K562 (cell line): Measurements from ENCODE around the gene DNAJB2. TPM values are rescaled to one million over a fixed set of nuclear protein-coding genes. Genes with fewer than 3 reads are reported as not detected.

ENCODE experiments used
- ATAC-seq: fragments of 200-7000 bp; cut with Tn5 transposase; 3 replicates; pipeline ENCODE4 v1.9.1; 2020; ENCODE audit warnings: moderate library complexity
- BruUV-seq: library from RNA; stranded (reverse); fragments of 400-500 nt; replicated peaks from 2 replicates; lab custom pipeline; 2021; lab: Mats Ljungman, UMichigan
- CTCF ChIA-PET: fragments of 300-600 bp; formaldehyde crosslinking; extraction: SDS; loops from one replicate; lab custom pipeline; 2021; ENCODE audit warnings: low intra/inter-chr PET ratio; lab: Yijun Ruan, JAX
- POLR2A ChIA-PET: fragments of 300-600, 350-650 bp; sonication (Branson Sonifier 250); formaldehyde crosslinking; extraction: SDS; loops from one replicate; lab custom pipeline; 2021; ENCODE audit warnings: antibody characterized with exemption, inconsistent platforms; lab: Yijun Ruan, JAX
- DNase-seq, 4 experiments: peaks; one replicate each; pipeline versions ENCODE4 v3.0.0 to v3.0.0-alpha.2; 2011 to 2018; ENCODE audit warnings: low spot score in 3 of 4, mixed read lengths in 3 of 4; ENCODE audit errors: extremely low read depth in 1 of 4
- FAIRE-seq: peaks from 2 replicates; lab custom pipeline; 2011; peaks lifted over from hg19 to GRCh38; lab: Jason Lieb, UNC
- H2AFZ ChIP-seq: 2 replicates; pipeline ENCODE4 v1.6.0; 2011; ENCODE audit warnings: low read depth, low read length, control low read depth, inconsistent platforms
- H3K27ac ChIP-seq: fragments of 200-600 bp; 3 replicates; pipeline ENCODE4 v1.8.0; 2011; ENCODE audit warnings: low read depth, mild to moderate bottlenecking, control low read depth, inconsistent platforms, low read length, moderate library complexity, mixed read lengths; ENCODE audit errors: extremely low read depth
- H3K27me3 ChIP-seq, 2 experiments: fragments of 300-600 bp in 1 of 2; 2 replicates in 1 of 2; 3 replicates in 1 of 2; pipeline versions ENCODE4 v1.6.0 to v1.8.0; 2011; ENCODE audit warnings: inconsistent platforms in 2 of 2, low read length in 2 of 2, mild to moderate bottlenecking in 1 of 2, mixed read lengths in 1 of 2, moderate library complexity in 1 of 2; ENCODE audit not compliant: control insufficient read depth in 2 of 2, insufficient read depth in 2 of 2
- H3K36me3 ChIP-seq: fragments of 300-600 bp; 3 replicates; pipeline ENCODE4 v1.8.0; 2011; ENCODE audit warnings: mild to moderate bottlenecking, low read length, inconsistent platforms; ENCODE audit not compliant: control insufficient read depth, insufficient read depth
- H3K4me1 ChIP-seq, 2 experiments: fragments of 200-600 bp in 1 of 2; replicated peaks in 1 of 2; 2 replicates in 1 of 2; 3 replicates in 1 of 2; pipeline versions ENCODE4 v1.5.1 to v1.8.0; 2011; ENCODE audit warnings: inconsistent platforms in 2 of 2, low read length in 2 of 2, mild to moderate bottlenecking in 1 of 2, mixed read lengths in 1 of 2, moderate library complexity in 1 of 2; ENCODE audit not compliant: control insufficient read depth in 2 of 2, insufficient read depth in 2 of 2
- H3K4me2 ChIP-seq: 2 replicates; pipeline ENCODE4 v1.6.1; 2011; ENCODE audit warnings: low read length, control low read depth, inconsistent platforms, mixed read lengths; ENCODE audit not compliant: insufficient read depth
- H3K4me3 ChIP-seq: fragments of 200-600 bp; sonication (generic), shearing (Covaris generic); 2 replicates; pipeline ENCODE4 v1.5.1; 2016; ENCODE audit warnings: control low read depth, inconsistent platforms
- H3K79me2 ChIP-seq: fragments of 200-600 bp; 3 replicates; pipeline ENCODE4 v1.8.0; 2011; ENCODE audit warnings: low read length, inconsistent platforms; ENCODE audit not compliant: control insufficient read depth, insufficient read depth
- H3K9ac ChIP-seq, 2 experiments: 2 replicates each; pipeline versions ENCODE4 v1.6.0 to v1.6.1; 2011; ENCODE audit warnings: low read depth in 2 of 2, low read length in 2 of 2, control low read depth in 1 of 2, inconsistent platforms in 1 of 2, mild to moderate bottlenecking in 1 of 2, mixed read lengths in 1 of 2; ENCODE audit not compliant: insufficient read depth in 1 of 2
- H3K9me1 ChIP-seq: one replicate; pipeline ENCODE4 v1.6.0; 2011; ENCODE audit warnings: inconsistent platforms, mild to moderate bottlenecking, low read length, moderate library complexity; ENCODE audit not compliant: control insufficient read depth, insufficient read depth
- H3K9me3 ChIP-seq: replicated peaks from 2 replicates; pipeline ENCODE4 v1.5.1; 2011; ENCODE audit warnings: low read depth, low read length, inconsistent platforms; ENCODE audit not compliant: control insufficient read depth, insufficient read depth
- H4K20me1 ChIP-seq: replicated peaks from 2 replicates; pipeline ENCODE4 v1.6.1; 2011; ENCODE audit warnings: low read length, inconsistent platforms, mixed read lengths; ENCODE audit not compliant: control insufficient read depth, insufficient read depth
- CREB1 ChIP-seq, 2 experiments: sonication (generic) in 1 of 2; formaldehyde crosslinking in 1 of 2; IDR thresholded peaks; 2 replicates each; pipeline versions ENCODE4 v1.6.1 to v1.8.0; 2012 to 2022; ENCODE audit warnings: inconsistent platforms in 1 of 2, mild to moderate bottlenecking in 1 of 2, missing genetic modification reagents in 1 of 2, moderate library complexity in 1 of 2
- EGR1 ChIP-seq: fragments of 450-650 bp; conservative IDR thresholded peaks from 2 replicates; pipeline ENCODE4 v1.6.1; 2017; ENCODE audit warnings: mild to moderate bottlenecking
- GATA2 ChIP-seq: sonication (generic); formaldehyde crosslinking; IDR thresholded peaks from 2 replicates; pipeline ENCODE4 v1.4.0; 2020; ENCODE audit warnings: mild to moderate bottlenecking, missing genetic modification reagents
- GTF2B ChIP-seq: IDR thresholded peaks from 2 replicates; pipeline ENCODE4 v1.6.1; 2011; ENCODE audit not compliant: insufficient read length; ENCODE audit errors: extremely low read depth
- HNRNPH1 ChIP-seq: fragments of 200-400 bp; formaldehyde crosslinking; optimal IDR thresholded peaks from 2 replicates; pipeline ENCODE3; 2017; ENCODE audit warnings: low read depth, mild to moderate bottlenecking, low read length, moderate library complexity
- JUND ChIP-seq, 2 experiments: IDR thresholded peaks; 2 replicates in 1 of 2; 3 replicates in 1 of 2; pipeline ENCODE4 v1.6.1; 2011; ENCODE audit warnings: borderline replicate concordance in 2 of 2, low read depth in 2 of 2, low read length in 2 of 2, improper control_type of control experiment in 1 of 2, missing biosample characterization in 1 of 2, missing genetic modification characterization in 1 of 2, missing genetic modification reagents in 1 of 2
- L3MBTL2 ChIP-seq: fragments of 450-650 bp; IDR thresholded peaks from 2 replicates; pipeline ENCODE4 v1.6.1; 2016; ENCODE audit warnings: mild to moderate bottlenecking, moderate library complexity
- PKNOX1 ChIP-seq: fragments of 450-650 bp; IDR thresholded peaks from 2 replicates; pipeline ENCODE4 v1.6.1; 2016
- SMARCA4 ChIP-seq: fragments of 450-650 bp; IDR thresholded peaks from 2 replicates; pipeline ENCODE4 v1.6.1; 2016
- UBTF ChIP-seq, 2 experiments: IDR thresholded peaks; 2 replicates each; pipeline ENCODE4 v1.6.1; 2012; ENCODE audit warnings: improper control_type of control experiment in 2 of 2, low read depth in 2 of 2, low read length in 2 of 2, borderline replicate concordance in 1 of 2
- ZFX ChIP-seq: sonication (generic); formaldehyde crosslinking; IDR thresholded peaks from 2 replicates; pipeline ENCODE4 v1.8.0; 2022; ENCODE audit warnings: mild to moderate bottlenecking, missing genetic modification reagents, moderate library complexity
- ZNF639 ChIP-seq, 2 experiments: fragments of 200-800 bp in 1 of 2; sonication (Bioruptor generic) in 1 of 2; sonication (generic) in 1 of 2; formaldehyde crosslinking in 1 of 2; IDR thresholded peaks in 1 of 2; conservative IDR thresholded peaks in 1 of 2; 2 replicates each; pipeline versions ENCODE4 v1.5.0 to v1.6.1; 2016 to 2020; ENCODE audit warnings: missing compliant biosample characterization in 1 of 2, missing genetic modification characterization in 1 of 2, missing genetic modification reagents in 1 of 2
- ZNF644 ChIP-seq: fragments of 200-800 bp; sonication (Bioruptor generic); IDR thresholded peaks from 2 replicates; pipeline ENCODE4 v1.6.1; 2016; ENCODE audit warnings: low read depth, missing genetic modification characterization, missing compliant biosample characterization
- WGBS: fragments of 100-300 bp; shearing (Covaris generic); methylation state at CpG from one replicate; pipeline ENCODE4 v1.1.6; 2016; ENCODE audit warnings: low coverage, mixed read lengths; ENCODE audit not compliant: insufficient coverage; ENCODE audit errors: missing lambda C conversion rate; 5-methylcytosine and 5-hydroxymethylcytosine counted together
- in situ Hi-C: fragments of 300-500 bp; cut with MboI; formaldehyde crosslinking; loops from 4 replicates; pipeline ENCODE4 v1.15.0; 2018; ENCODE audit warnings: inconsistent platforms, mixed read lengths
- intact Hi-C: fragments of 100-400 bp; cut with micrococcal nuclease; formaldehyde crosslinking; loops from 2 replicates; pipeline ENCODE4 v1.14.2; 2022
- polyA plus RNA-seq, 8 experiments: library from polyadenylated mRNA; depleted of rRNA in 4 of 8; stranded (reverse) in 5 of 8; unstranded in 3 of 8; fragments of >200 nt; fragmentation: Nextera tagmentation in 2 of 8; fragmentation: Illumina TruSeq in 1 of 8; extraction: Ambion mirVana in 2 of 8; extraction: Trizol in 1 of 8; gene quantifications; 2 replicates each; pipeline versions ENCODE4 v1.2.1 to v1.2.3, GENCODE V29; 2011 to 2014; ENCODE audit warnings: inconsistent platforms in 1 of 8, missing spikeins in 1 of 8
- total RNA-seq, 7 experiments: library from RNA; depleted of rRNA in 6 of 7; stranded (reverse); fragments of >200 nt in 6 of 7; fragmentation: Illumina TruSeq in 2 of 7; extraction: Trizol in 2 of 7; gene quantifications; 2 replicates each; pipeline versions ENCODE4 v1.2.1 to v1.2.3, GENCODE V29; 2011 to 2021; ENCODE audit warnings: low replicate concordance in 1 of 7

DNAJB2 gene
- total and polyA plus RNA-seq, 9 of the 15 experiments (the other 6 are each of a cell fraction or from before 2014, with no cell fraction given), result 0.08 to 3.0 (median 2.2) TPM; not detected in 1

- no peaks in the 10 kb centered on the region for H3K27me3 ChIP-seq
- H3K36me3 ChIP-seq, result no peaks in the 10 kb centered on the region
- H3K79me2 ChIP-seq, result no peaks in the 10 kb centered on the region
- peaks cover 32 to 66% of the 10 kb centered on the region in 2 experiments for H3K4me1 ChIP-seq
- intact Hi-C loops, result no loop called here
- ChIA-PET POLR2A (interaction anchor here (0.7 kb wide), 1 partner anchor 9 kb away, joined by 8 read pairs; the partner anchor contains the start of gene DNAJB2), CTCF (no interaction called here)
- no TSS peak for BruUV-seq
- peak overlapping the region; percentile 46 for H3K4me2 ChIP-seq
- peak; percentile 55 for ATAC-seq
- no peak overlapping the region for H3K4me3 ChIP-seq
- peak overlapping the region; percentile 46 to 80 for H3K9ac ChIP-seq
- H4K20me1 ChIP-seq, result no peaks in the 10 kb centered on the region
- WGBS, result 14% methylated on average over 6 of the region's 10 CpGs
- DNase-seq, result peak; percentile 34 to 59 (median 48)
- peak; percentile 55 for FAIRE-seq
- H3K9me3 ChIP-seq, result no peaks in the 10 kb centered on the region
- in situ Hi-C loops, result no loop called here
- H3K27ac ChIP-seq, result peak overlapping the region; percentile 65; the same call in 2 of the 3 replicates
- H2AFZ ChIP-seq, result peak overlapping the region; percentile 91
- H3K9me1 ChIP-seq, result no peaks in the 10 kb centered on the region
- TF ChIP-seq SMARCA4 (0 out of 2 replicates have a peak, but pooled peaks have one; percentile 13), HNRNPH1 (no peak), ZNF639 (CRISPR knock-in tag; conservative IDR thresholded peaks at IDR 0.05 in 1 of 2, IDR thresholded peaks at IDR 0.05 in 1 of 2) (0 out of 4 replicates have a peak, but pooled peaks of 1 of the 2 experiments have one; percentile 33), ZNF644 (0 out of 2 replicates have a peak, but pooled peaks have one; percentile 63), GTF2B (no peak), JUND (IDR thresholded peaks at IDR 0.05; ENCODE audit: borderline replicate concordance, low read depth, low read length) (no peak), JUND (tag; IDR thresholded peaks at IDR 0.05; ENCODE audit: borderline replicate concordance, low read depth, low read length) (peak; percentile 28; the same call in 1 of the 3 replicates), UBTF (IDR thresholded peaks at IDR 0.05; ENCODE audit: borderline replicate concordance in 1 of 2, low read depth in 2 of 2, low read length in 2 of 2) (0 out of 4 replicates have a peak, but pooled peaks of 1 of the 2 experiments have one; percentile 38), GATA2 (CRISPR knock-in tag) (peak; percentile 48; the same call in 1 of the 2 replicates), EGR1 (peak; percentile 80), ZFX (CRISPR knock-in tag) (peak; percentile 52), L3MBTL2 (peak; percentile 14; the same call in 1 of the 2 replicates), PKNOX1 (peak; percentile 33; the same call in 1 of the 2 replicates), CREB1 (IDR thresholded peaks at IDR 0.05) (no peak), CREB1 (CRISPR knock-in tag; IDR thresholded peaks at IDR 0.05) (no peak)
These were observed 8.6 kb downstream of the DNAJB2 start for GRCh38 chr2:219287580-219288265.
